NCI-H1105 (cell line): ENCODE data around the gene TYW5.

Source experiments
- DNase-seq: peaks from one replicate; lab custom pipeline; 2025; lab: John Stamatoyannopoulos, UW

TYW5 gene

GRCh38 chr2:199973703-199974102, 18.4 kb upstream of the TYW5 start:
- DNase-seq, result no peak

- no peak for DNase-seq
Observed at GRCh38 chr2:199972088-199972626, 16.9 kb upstream of the TYW5 start.

GRCh38 chr2:199968126-199968525, 12.8 kb upstream of the TYW5 start:
- no peak for DNase-seq

GRCh38 chr2:199966976-199967375, 11.7 kb upstream of the TYW5 start:
- no peak for DNase-seq

- DNase-seq, result no peak
Observed at GRCh38 chr2:199966405-199966804, 11.1 kb upstream of the TYW5 start.

GRCh38 chr2:199962203-199962602, 6.9 kb upstream of the TYW5 start:
- DNase-seq, result no peak

GRCh38 chr2:199958014-199958413, 2.7 kb upstream of the TYW5 start:
- DNase-seq, result no peak

- no peak for DNase-seq
Observed at GRCh38 chr2:199956062-199956380, 730 bp upstream of the TYW5 start.

GRCh38 chr2:199955007-199955338, 318 bp downstream of the TYW5 start:
- DNase-seq, result no peak

- no peak for DNase-seq
Observed at GRCh38 chr2:199951023-199951422, 4.3 kb downstream of the TYW5 start.

- no peak for DNase-seq
Observed at GRCh38 chr2:199950396-199950795, 4.9 kb downstream of the TYW5 start.

GRCh38 chr2:199946836-199947235, 8.5 kb downstream of the TYW5 start:
- no peak for DNase-seq

GRCh38 chr2:199946196-199946595, 9.1 kb downstream of the TYW5 start:
- no peak for DNase-seq

- DNase-seq, result no peak
Observed at GRCh38 chr2:199943373-199943772, 11.9 kb downstream of the TYW5 start.

GRCh38 chr2:199940373-199940772, 14.9 kb downstream of the TYW5 start:
- DNase-seq, result peak; percentile 12

- DNase-seq, result no peak
Observed at GRCh38 chr2:199936554-199936953, 18.7 kb downstream of the TYW5 start.

- DNase-seq, result no peak
Observed at GRCh38 chr2:199933466-199933865, 21.8 kb downstream of the TYW5 start.

- no peak for DNase-seq
Observed at GRCh38 chr2:199932312-199932855, 22.9 kb downstream of the TYW5 start.

- no peak for DNase-seq
Observed at GRCh38 chr2:199929262-199929661, 26.0 kb downstream of the TYW5 start.

GRCh38 chr2:199928626-199929025, 26.7 kb downstream of the TYW5 start:
- DNase-seq, result no peak

GRCh38 chr2:199928226-199928625, 27.1 kb downstream of the TYW5 start:
- no peak for DNase-seq

GRCh38 chr2:199926806-199927205, 28.5 kb downstream of the TYW5 start:
- DNase-seq, result no peak

- DNase-seq, result no peak
Observed at GRCh38 chr2:199923924-199924323, 31.4 kb downstream of the TYW5 start.

- no peak for DNase-seq
Observed at GRCh38 chr2:199922856-199923255, 32.4 kb downstream of the TYW5 start.

- no peak for DNase-seq
Observed at GRCh38 chr2:199916980-199917379, 38.3 kb downstream of the TYW5 start.
